Lower leg skin (tissue), 3 donors: ENCODE results near the gene BBOX1.

Experiments
- POLR2A ChIP-seq, 2 donors: fragments of 450-650 bp; IDR thresholded peaks; one replicate each; pipeline ENCODE4 v1.6.1; 2016 to 2017; ENCODE audit warnings: antibody characterized with exemption in 2 of 2, mild to moderate bottlenecking in 1 of 2, moderate library complexity in 1 of 2
- TF ChIP-seq, protein P1 (sequence below), 3 donors: fragments of 450-650 bp; IDR thresholded peaks; one replicate each; pipeline ENCODE4 v1.5.1; 2016; ENCODE audit warnings: antibody characterized with exemption in 3 of 3, mild to moderate bottlenecking in 3 of 3, moderate library complexity in 2 of 3

DNA sequence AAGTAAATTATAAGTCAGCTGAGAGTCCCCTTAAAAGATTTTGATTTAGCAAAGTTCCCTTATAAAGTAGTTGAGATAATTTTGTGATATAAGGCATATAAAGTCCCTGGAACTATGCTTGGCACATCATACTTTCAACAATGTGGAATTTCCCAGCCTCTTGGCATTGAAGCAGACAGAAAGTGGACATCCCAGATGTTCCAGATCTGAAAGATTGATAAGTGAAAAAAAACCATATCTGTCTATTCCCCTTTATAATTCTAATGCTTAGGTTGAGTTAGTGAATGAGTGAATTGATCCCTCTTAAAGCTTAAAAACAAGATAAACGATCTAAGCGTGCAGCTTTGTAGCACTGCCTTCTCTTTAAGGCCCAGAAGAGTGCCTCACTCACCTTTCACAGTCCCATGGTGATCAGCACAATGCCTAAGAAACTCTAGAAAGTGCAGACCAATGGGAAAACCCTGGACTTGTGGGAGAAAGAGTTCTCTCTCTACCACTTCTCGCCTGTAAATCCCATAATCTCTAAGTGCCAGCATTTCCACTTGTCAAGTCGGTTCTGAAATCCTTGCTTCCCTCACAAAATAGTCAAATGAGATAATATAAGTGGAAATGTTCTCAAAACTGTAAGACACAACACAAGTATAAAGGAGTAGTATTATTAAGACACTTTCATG lies 28.9 kb upstream of the BBOX1 start:
- TF ChIP-seq, protein P1, sequence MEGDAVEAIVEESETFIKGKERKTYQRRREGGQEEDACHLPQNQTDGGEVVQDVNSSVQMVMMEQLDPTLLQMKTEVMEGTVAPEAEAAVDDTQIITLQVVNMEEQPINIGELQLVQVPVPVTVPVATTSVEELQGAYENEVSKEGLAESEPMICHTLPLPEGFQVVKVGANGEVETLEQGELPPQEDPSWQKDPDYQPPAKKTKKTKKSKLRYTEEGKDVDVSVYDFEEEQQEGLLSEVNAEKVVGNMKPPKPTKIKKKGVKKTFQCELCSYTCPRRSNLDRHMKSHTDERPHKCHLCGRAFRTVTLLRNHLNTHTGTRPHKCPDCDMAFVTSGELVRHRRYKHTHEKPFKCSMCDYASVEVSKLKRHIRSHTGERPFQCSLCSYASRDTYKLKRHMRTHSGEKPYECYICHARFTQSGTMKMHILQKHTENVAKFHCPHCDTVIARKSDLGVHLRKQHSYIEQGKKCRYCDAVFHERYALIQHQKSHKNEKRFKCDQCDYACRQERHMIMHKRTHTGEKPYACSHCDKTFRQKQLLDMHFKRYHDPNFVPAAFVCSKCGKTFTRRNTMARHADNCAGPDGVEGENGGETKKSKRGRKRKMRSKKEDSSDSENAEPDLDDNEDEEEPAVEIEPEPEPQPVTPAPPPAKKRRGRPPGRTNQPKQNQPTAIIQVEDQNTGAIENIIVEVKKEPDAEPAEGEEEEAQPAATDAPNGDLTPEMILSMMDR (IDR thresholded peaks at IDR 0.05): no peak
- no peak for TF ChIP-seq POLR2A (IDR thresholded peaks at IDR 0.05)
